GM21825 (cell line): ENCODE data around the gene CTDSP2.
"Not testable (repeated sequence)": the region's sequence is repeated elsewhere in the genome, so short reads cannot be mapped to it uniquely, and the experiment has no call there.

Source experiments
- ATAC-seq: cut with Tn5 transposase; IDR thresholded peaks from one replicate; pipeline ENCODE4 v1.9.1; 2021; ENCODE audit warnings: mild to moderate bottlenecking, moderate library complexity; ENCODE audit not compliant: unreplicated experiment

Gene CTDSP2

DNA sequence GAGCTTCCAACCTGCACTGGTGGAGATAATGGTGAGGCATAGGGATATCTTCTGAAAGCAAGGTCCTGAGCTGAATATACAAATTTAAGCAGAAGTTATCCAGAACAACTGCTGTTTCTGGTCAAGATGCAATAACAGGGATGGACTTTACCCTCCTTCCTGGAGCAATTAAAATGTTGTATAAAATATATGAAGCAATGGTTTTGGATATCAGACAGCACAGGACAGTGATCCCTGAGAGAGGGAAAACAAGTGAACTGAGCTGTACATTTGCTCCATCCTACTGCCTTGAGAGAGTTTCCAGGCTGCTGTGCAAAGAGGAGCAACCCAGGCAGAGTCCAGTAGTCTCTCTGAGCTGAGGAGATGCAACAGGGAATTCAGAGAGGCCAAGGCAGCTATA is 36.0 kb upstream of the CTDSP2 start:
- no peak for ATAC-seq

DNA sequence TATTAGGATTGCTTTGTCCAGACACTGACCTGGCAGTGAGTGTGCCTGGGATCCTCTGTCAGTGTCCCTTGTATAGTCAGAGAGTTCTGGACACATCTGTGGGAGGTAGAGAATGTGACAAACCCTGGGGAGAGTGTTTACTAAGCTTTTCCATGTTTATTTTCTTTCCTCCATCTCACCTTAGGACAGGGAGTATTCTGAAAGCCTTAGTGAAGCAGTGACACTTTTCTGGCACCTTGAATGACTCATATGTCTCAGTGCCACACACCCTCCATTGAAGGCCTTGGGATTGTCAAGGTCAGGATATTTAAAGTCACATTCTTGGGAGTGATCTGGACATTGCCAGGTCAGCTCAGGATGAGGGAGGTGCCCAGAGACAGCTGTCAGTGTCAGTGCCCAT is 34.9 kb upstream of the CTDSP2 start:
- ATAC-seq: no peak

DNA sequence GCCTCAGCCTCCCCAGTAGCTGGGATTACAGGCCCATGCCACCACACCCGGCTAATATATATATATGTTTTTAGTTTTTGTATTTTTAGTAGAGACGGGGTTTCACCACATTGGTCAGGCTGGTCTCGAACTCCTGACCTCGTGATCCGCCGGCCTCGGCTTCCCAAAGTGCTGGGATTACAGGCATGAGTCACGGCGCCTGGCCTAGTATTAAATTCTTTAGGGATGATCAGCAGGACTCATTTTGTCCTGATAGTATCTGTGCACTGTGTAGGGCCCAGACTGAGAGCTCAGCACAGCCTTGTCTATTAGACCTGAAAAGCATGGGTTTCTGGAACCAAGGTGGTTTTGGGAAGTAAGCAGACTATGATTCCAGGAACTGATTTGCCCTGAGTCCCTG is 34.5 kb upstream of the CTDSP2 start:
- ATAC-seq: not testable (repeated sequence)

DNA sequence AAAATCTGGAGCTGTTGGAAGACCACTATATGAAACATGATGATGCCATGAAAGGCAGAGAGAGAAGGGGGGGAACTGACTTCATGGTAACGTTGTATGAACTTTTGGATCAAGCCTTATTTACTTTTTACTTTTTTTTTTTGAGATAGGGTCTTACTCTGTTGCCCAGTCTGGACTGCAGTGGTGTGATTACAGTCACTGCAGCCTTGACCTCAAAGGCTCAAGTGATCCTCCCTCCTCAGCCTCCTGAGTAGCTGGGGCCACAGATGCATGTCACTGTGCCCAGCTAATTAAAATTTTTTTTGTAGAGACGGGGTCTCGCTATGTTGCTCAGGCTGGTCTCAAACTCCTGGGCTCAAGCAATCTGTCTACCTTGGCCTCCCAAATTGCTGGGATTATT is 31.3 kb upstream of the CTDSP2 start:
- ATAC-seq: no peak

DNA sequence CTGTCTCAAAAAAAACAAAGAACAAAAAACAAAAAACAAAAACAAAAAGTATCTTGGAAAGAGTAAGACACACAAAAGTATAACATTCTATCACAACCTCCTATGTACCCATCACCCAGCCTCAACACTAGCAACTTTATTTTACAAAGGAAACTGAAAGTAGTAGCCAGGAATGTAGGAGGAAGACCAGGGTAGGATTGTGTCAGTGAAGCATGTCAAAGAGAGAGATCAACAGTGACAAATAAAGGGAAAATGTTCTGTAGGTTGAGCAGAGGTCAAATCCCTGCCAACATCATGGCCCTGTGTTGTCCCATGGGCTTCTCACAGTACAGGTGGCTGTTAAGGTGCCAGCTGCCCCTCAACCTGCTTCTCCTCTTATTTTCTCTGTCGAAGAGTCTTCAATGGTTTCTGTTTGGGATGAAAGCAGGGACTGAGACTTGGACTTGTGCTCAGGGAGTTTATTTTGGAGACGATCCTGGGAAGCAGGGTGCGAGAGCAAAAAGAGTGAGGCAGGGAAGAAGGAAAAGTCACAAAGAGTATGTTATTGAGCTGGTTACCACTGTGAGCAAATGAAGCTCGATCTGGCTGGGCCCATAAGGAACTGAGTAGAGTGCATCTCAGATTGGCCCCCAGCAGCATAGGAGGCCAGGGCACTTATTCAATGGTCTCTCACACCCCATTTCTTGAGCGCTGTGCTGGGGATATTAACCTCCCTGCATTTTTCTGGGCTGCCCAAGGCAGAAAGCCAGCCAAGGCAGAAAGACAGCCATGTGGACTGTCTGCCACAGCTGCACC is 29.4 kb upstream of the CTDSP2 start:
- no peak for ATAC-seq

DNA sequence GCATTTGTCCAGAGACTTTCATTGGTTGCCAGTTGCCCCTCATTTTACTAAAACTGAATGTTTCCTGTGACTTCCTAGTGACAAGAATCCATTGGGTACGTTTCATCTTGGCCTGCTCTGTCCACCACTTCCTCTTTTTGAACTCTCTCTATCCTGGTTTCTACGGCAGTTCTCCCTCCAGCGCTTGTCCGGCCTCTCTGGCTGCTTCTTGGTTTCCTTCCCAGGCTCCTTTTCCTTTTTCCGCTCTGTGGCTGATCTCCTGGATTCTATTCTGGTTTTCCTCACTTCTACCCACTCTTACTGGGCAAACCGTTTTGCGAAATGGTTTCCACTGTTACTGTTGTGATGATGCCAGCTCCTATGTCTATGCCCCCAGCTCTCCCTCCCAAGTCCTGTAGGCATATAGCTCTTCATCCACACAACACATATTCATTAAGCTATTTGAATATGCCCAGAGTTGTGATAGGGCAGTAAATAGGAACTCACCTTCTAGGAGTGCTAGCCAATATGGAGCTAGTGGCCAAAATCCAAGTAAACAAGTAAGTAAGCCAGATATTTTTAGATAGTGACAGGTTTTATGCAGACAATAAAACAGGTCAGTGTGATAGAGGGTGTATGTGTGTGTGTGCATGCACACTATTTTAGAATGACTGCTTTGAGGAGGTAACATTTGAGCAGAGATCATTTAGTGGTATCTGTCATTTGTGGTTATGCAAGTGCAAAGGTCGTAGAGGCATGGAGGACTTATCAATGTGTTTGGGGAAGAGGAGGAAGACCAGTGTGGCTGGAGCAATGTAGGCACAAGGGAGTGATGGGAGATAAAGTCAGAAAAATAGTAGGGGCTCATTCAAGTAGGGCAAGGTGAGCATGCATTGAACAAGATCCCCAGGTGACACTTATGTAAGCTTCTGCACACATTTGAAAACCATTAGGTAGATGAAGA is 27.9 kb upstream of the CTDSP2 start:
- no peak for ATAC-seq

DNA sequence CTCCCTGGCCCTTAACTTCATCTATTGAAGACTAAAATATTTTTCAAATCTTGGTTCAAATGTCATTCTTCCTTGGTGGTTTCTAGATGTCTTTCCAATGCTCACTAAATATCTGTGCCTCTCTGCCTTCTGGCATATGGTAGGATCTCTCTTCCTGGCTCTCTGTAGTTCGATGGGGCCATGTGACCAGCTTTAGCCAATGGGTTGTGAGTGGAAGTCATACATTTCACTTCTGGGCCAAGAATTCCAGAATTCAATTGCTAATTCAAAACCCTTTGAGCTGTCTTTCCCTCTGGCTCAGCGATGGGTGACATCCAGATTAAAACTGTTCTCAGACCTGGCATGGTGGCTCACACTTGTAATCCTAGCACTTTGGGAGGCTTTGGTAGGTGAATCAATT is 25.8 kb upstream of the CTDSP2 start:
- no peak for ATAC-seq

DNA sequence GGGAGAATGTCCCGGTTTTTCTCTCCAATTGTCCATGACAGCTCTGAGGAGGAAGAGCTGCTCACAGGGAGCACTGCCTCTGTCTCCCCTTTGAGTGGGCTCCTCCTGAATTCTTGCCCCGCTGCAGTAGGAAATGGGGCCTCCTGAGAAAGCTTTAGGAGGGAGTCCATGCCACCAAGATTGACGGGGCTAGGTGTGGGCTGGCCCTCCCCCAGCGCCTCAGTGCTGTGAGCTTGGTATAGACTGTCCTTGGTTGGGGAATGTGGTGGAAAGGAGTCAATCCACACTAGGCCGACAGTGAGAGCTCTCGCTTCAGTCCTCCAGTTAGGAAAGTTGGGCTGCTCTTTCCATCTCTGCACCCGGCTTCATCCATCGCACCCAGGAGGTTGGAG is 23.4 kb upstream of the CTDSP2 start:
- ATAC-seq: no peak

DNA sequence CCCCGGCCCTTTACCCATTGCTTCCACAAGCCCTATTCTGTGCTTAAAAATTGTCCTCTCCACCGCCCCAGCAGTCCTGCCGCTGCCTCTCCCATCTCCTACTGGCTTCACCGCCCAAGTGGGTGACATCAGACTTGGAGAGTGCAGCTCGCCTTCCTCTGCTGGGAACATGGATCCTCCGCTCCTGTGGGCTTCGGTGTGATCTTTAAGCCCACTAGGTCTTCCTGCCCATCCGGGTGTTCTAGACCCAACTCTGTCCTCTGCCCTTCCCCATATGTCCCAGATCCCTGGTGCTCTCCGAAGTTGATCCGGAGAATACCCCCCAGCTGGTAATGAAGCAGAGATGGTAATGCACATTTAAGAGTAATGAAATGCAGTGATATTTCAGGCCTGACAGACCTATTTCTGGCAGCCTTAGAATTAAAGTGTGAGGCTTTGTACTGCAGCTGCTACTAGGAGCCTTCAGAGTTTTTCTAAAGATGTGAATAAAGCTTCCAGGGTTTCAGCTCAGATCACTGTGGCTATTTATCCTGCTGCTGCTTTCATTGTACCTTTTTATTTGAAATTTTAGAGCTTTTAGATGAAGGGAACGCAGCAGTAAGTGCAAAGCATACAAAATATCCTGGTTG is 22.9 kb upstream of the CTDSP2 start:
- no peak for ATAC-seq

DNA sequence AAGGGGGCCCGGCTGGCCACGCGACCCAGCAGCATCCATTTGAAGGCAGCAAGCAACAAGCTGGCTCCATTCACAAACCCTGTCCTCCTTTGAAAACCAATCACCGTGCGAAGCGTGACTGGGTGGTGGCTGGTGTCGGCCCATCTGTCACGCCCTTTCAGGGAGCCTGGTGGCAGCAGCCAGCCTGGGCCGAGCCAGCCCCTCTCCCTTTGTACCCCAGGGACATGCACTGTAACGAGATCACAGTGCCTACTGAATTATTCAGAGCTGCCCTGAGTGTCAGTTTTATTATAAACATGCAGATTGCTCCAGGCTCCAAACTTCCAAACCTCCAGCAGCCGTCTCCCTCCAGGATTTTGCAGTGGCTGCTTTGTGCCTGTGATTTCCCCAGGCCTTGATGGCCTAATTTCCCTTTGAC is 22.3 kb upstream of the CTDSP2 start:
- ATAC-seq: no peak

DNA sequence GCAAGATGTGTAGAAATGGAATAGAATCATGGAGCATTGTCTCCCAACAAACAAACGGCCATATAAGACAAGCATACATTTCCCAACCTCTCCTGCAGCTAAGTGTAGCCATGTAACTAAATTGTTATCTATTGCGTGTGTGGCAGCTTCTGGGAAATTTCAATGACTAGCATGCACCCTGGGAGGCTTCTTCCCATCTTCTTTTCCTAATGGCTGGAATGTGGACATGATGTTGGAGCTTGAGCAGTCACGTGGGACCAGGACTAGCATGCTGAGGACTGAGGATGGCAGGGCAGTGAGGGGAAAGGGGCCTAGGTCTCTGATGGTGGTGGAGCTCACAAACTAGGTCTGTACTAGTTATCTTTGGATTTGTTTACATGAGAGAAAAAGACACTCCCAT is 21.7 kb upstream of the CTDSP2 start:
- no peak for ATAC-seq

DNA sequence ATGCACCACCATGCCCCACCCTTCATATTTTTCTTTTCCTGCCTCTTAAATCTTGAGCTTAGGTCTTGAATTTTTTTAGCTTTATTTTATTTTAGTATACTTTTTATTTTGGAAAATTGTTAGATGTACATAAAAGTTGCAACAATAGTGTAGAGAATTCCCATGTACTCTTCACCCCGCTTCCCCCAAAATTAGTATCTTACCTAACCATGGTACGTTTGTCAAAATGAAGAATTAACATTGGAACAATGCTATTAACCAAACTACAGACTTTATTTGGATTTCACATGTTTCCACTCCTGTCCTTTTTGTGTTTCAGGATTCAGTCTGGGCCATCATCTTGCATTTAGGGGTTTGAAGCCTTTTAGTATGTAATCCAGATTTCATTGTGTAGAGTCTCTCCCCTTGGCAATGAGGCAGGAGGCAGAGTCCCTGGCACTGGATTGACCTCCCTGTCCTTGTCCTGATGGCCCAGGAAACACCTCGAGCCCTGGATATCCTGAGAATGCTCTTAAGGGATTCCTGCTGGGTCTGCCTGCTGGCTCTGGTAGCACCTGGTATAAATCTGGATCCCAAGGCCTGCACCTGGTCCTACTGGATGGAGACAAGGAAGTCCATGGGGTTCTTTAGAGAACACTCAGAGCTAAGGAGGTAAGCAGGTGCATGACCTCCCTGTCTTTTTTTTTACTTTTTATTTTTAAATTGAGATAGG is 19.9 kb upstream of the CTDSP2 start:
- no peak for ATAC-seq

DNA sequence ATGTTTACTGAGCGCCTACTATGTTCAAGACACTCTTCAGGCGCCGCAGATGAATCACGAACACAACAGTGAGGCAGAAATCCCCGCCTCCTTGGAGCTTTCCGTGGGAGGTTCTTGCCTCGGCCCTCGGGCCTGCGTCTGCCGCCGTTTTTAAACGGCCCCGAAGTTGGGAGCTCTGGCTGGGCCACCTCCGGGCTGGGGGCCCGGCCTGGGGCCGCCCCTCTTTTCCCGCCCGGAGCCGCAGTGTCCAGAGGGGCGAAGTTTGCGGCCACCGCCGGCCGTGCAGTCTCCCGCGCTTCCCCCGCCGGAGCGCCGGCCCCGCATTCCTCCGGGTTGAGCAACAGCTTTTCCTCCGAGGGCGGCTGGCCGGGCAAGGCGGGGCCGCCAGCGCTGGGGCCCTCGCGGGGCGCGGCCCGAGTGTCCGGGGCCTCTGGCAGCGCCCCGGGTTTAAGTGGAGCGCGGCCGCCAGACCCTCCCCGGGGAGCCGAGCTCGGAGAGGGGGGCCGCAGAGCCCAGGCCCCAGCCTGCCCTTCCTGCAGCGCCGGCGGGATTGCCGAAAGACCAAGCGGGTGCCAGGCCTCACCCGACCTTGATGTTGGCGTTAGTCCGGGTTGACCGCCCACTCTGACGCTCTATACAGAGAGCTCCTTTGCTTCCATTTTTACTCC is 18.7 kb upstream of the CTDSP2 start:
- ATAC-seq: peak; percentile 69

DNA sequence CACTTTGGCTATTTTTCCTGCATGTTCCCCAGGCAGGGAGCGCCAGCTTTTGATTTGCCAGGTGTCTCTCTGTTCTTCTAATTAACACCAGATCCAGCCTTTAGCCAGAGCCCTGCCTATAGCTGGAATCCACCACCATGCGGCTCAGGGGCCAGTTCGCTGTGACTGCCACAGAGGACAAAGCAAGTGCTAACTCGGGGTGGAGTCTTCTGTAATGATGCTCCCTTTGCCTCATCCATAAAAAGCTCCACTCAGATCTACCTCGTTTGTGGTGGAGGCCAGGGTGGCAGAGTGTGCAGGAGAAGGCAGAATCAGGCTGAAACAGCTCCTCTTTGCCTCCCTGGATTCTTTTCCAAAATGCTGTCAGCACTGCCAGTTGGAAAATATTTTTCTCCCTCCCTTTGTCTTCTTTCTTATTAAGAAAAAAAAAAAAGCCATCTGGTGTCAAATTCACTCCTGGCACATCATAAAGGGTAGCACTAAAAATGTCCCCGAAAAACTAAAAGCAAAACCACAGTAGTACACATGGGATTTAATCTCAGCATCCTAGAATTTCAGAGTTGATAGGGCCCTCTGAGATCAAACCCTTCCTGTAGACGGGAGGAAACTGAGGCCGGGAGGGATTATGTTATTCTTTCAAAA is 18.0 kb upstream of the CTDSP2 start:
- ATAC-seq: peak; percentile 12

DNA sequence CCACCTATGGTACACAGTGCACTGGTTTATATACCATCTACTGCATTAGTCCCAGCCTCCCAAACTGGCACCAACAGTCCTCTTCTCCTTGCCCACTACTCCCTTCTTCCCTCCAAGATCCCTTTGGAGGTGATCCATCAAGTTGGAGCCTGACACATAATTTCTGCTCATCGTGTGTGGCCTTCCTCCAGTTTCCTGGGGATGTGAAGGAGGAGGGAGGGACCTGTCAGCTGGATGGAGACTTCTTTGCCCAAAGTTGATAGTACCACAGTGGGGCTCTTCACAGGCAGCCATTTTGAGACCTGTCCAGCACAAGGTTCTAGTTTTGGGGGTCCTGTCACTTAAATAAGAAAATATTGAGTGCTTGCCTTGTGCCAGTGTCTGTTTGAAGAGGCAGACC is 17.1 kb upstream of the CTDSP2 start:
- no peak for ATAC-seq

DNA sequence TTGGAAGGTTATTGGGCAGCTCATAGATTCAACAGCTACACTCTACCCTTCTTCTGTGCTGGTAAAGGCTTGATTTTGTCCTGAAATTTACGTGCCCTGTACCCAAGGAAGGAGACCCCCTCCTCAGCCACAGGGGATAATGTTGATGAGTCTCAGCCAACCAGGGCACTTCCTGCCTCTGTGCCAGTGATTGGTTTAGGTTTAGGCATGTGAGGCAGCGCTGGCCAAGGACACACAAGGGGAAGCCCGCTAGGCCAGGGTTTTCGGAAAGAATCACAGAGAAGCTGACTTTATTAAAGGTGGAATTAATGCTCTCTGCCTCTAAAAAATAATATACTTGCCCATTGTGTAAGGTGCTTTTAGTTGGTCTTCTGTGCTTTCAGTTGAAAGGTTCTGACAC is 15.4 kb upstream of the CTDSP2 start:
- no peak for ATAC-seq

DNA sequence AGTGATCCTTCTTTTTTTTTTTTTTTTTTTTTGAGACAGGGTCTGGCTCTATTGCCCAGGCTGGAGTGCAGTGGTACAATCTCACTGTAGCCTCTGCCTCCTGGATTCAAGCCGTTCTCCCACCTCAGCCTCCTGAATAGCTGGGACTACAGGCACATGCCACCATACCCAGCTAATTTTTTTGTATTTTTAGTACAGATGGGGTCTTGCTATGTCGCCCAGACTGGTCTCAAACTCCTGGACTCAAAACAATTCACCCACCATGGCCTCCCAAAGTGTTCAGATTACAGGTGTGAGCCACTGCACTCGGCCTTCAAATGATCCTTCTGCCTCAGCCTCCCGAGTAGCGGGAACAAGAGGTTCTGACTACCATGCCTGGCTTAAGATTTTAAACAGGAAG is 14.4 kb upstream of the CTDSP2 start:
- not testable (repeated sequence) for ATAC-seq

DNA sequence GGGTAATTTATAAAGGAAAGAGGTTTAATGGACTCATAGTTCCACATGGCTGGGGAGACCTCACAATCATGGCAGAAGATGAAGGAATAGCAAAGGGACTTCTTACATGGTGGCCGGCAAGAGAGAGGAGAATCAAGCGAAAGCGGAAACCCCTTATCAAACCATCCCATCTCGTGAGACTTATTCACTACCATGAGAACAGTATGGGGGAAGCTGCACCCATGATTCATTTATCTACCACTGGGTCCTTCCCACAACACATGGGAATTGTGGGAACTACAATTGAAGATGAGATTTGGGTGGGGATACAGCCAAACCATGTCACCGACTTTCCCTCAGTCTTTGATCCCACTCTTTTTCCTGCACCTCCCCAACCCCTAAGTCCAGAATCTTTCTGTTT is 12.6 kb upstream of the CTDSP2 start:
- ATAC-seq: no peak

DNA sequence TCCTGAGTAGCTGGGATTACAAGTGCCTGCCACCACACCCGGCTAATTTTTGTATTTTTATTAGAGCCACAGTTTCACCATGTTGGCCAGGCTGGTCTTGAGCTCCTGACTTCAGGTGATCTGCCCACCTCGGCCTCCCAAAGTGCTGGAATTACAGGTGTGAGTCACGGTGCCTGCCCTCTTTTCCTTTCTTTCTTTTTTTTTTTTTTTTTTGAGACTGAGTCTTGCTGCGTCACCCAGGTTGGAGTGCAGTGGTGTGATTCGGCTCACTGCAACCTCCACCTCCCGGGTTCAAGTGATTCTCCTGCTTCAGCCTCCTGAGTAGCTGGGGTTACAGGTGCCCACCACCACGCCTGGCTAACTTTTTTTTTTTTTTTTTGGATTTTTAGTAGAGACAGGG is 11.6 kb upstream of the CTDSP2 start:
- ATAC-seq: not testable (repeated sequence)

DNA sequence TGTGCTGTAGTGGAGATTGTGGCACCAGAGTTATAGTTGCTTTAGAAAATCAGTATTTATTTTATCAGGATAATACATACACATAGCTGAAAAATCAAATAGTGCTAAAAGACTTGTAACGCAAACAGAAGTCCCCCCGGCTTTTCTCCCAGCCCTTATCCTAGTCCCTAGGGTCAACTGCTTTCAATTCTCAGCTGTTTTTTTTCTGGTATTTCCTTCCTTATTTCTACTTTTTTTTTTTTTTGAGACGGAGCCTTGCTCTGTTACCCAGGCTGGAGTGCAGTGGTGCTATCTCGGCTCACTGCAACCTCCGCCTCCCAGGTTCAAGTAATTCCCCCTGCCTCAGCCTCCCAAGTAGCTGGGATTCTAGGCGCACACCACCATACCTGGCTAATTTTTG is 8.4 kb upstream of the CTDSP2 start:
- no peak for ATAC-seq
